ENCODE results near the gene JAKMIP2. TPM values are rescaled to one million over a fixed set of nuclear protein-coding genes. Genes with fewer than 3 reads are reported as not detected.

JAKMIP2 gene
- total and polyA plus RNA-seq, 2 donors from 2014 or later = 0.38 to 0.71 TPM

DNA sequence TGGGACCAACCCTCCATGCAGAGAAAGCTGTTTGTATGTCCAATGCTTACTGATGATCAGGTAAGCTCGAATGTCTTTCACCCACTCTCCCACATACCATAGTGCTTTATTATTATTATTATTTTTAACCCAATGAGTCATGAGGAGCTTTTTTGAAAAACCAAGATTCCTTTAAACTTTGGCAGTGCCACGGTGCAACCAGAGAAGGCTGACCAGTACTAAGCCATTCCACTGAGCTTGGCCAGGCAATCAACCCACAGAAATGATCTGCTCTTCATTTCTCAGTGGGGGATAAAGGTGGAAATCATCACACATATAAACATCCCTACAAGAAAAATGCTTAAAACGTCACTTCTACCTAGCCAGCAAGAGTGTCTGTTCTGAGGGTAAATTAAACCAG lies 35.5 kb downstream of the JAKMIP2 start:
- no peak overlapping the region for H3K4me3 ChIP-seq (ENCODE audit: low read length in 3 of 3)
- no peaks in the 10 kb centered on the region for H3K4me1 ChIP-seq (ENCODE audit: control insufficient read depth in 2 of 3, insufficient read depth in 2 of 3, low read depth in 1 of 3, low read length in 3 of 3)
- TF ChIP-seq, protein P1, sequence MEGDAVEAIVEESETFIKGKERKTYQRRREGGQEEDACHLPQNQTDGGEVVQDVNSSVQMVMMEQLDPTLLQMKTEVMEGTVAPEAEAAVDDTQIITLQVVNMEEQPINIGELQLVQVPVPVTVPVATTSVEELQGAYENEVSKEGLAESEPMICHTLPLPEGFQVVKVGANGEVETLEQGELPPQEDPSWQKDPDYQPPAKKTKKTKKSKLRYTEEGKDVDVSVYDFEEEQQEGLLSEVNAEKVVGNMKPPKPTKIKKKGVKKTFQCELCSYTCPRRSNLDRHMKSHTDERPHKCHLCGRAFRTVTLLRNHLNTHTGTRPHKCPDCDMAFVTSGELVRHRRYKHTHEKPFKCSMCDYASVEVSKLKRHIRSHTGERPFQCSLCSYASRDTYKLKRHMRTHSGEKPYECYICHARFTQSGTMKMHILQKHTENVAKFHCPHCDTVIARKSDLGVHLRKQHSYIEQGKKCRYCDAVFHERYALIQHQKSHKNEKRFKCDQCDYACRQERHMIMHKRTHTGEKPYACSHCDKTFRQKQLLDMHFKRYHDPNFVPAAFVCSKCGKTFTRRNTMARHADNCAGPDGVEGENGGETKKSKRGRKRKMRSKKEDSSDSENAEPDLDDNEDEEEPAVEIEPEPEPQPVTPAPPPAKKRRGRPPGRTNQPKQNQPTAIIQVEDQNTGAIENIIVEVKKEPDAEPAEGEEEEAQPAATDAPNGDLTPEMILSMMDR (IDR thresholded peaks at IDR 0.05; ENCODE audit: borderline replicate concordance, extremely low read depth, insufficient read depth) = no peak
- H3K9me3 ChIP-seq (ENCODE audit: control insufficient read depth in 2 of 3, insufficient read depth in 1 of 3, low read length in 3 of 3) = no peaks in the 10 kb centered on the region
- H3K27me3 ChIP-seq (ENCODE audit: control insufficient read depth, insufficient read depth, low read length) = no peaks in the 10 kb centered on the region
- FAIRE-seq (no peak), DNase-seq (no peak)
- H3K36me3 ChIP-seq (ENCODE audit: control insufficient read depth in 2 of 3, insufficient read depth in 3 of 3, low read length in 3 of 3) = no peaks in the 10 kb centered on the region
- intact Hi-C loops (cut with DNase I) = no loop called here
- H3K27ac ChIP-seq (ENCODE audit: low read depth in 2 of 2, low read length in 2 of 2) = no peak overlapping the region
- no peak overlapping the region for H3K9ac ChIP-seq (ENCODE audit: low read length in 3 of 3)

DNA sequence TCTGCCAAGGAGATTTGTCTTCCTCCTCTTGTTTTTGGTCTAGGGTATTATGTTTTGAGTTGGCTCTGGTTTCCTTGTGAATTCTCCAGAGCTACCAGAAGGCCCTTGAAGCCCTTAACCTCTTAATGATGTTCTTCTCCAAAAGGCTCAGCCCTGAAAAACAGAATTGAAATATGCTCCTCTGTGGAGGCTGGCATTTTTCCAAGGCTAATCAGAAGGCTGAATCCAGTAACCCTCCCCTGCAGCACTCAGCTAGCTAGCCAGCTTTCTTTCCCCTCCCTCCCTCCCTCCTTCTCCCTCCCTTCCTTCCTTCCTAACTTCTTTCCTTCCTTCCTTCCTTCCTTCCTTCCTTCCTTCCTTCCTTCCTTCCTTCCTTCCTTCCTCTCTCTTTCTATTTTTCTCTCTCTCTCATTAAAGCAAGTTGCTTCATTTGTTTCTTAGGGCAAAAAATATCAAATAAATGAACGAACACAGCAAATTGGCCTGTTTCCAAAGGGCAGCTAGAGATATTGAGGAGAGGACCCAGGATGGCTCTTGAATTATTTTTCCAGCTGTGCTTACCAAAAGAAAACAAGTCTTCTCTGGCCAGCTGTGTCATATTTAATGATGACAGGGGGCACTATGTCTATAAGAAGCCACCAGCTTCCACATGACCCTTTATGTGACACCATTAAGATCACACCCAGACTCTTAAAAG lies 38.7 kb downstream of the JAKMIP2 start:
- no peak overlapping the region for H3K27ac ChIP-seq (ENCODE audit: low read depth in 2 of 2, low read length in 2 of 2)
- no peaks in the 10 kb centered on the region for H3K9me3 ChIP-seq (ENCODE audit: control insufficient read depth in 2 of 3, insufficient read depth in 1 of 3, low read length in 3 of 3)
- H3K4me1 ChIP-seq (ENCODE audit: control insufficient read depth in 2 of 3, insufficient read depth in 2 of 3, low read depth in 1 of 3, low read length in 3 of 3) = no peaks in the 10 kb centered on the region
- DNase-seq = peak in 3 of 5 donors; percentile 35 to 77 (median 41)
- intact Hi-C loops (cut with DNase I) = no loop called here
- H3K9ac ChIP-seq (ENCODE audit: low read length in 3 of 3) = no peak overlapping the region
- FAIRE-seq = no peak
- TF ChIP-seq, protein P1 (IDR thresholded peaks at IDR 0.05; ENCODE audit: borderline replicate concordance, extremely low read depth, insufficient read depth) = no peak
- H3K36me3 ChIP-seq (ENCODE audit: control insufficient read depth in 2 of 3, insufficient read depth in 3 of 3, low read length in 3 of 3) = no peaks in the 10 kb centered on the region
- H3K27me3 ChIP-seq (ENCODE audit: control insufficient read depth, insufficient read depth, low read length) = no peaks in the 10 kb centered on the region
- no peak overlapping the region for H3K4me3 ChIP-seq (ENCODE audit: low read length in 3 of 3)

DNA sequence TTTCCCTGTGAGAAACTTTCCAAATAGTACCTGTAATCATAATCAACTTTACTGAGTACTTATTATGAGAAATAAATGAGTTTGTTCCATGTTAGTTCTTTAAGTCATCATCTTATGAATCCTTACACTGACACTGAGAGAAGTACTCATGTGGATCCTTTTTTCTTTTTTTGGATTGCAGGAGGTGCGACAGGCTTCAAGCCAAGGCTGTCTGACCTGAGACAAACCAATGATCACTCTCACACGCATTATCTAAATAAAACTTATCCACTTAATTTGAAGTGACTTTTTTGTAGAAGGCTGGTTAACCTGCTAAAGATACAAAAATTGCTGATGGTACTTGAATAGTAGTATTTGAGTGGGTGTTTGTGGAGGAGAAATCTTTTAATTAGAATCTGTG lies 39.5 kb downstream of the JAKMIP2 start:
- Histone ChIP-seq H3K27ac (ENCODE audit: low read depth in 2 of 2, low read length in 2 of 2) (no peak overlapping the region), H3K9me3 (ENCODE audit: control insufficient read depth in 2 of 3, insufficient read depth in 1 of 3, low read length in 3 of 3) (no peaks in the 10 kb centered on the region), H3K36me3 (ENCODE audit: control insufficient read depth in 2 of 3, insufficient read depth in 3 of 3, low read length in 3 of 3) (no peaks in the 10 kb centered on the region), H3K4me1 (ENCODE audit: control insufficient read depth in 2 of 3, insufficient read depth in 2 of 3, low read depth in 1 of 3, low read length in 3 of 3) (no peaks in the 10 kb centered on the region), H3K9ac (ENCODE audit: low read length in 3 of 3) (no peak overlapping the region), H3K4me3 (ENCODE audit: low read length in 3 of 3) (no peak overlapping the region), H3K27me3 (ENCODE audit: control insufficient read depth, insufficient read depth, low read length) (no peaks in the 10 kb centered on the region)
- FAIRE-seq (no peak), DNase-seq (no peak)
- TF ChIP-seq, protein P1 (IDR thresholded peaks at IDR 0.05; ENCODE audit: borderline replicate concordance, extremely low read depth, insufficient read depth) = no peak
- intact Hi-C loops (cut with DNase I) = no loop called here

DNA sequence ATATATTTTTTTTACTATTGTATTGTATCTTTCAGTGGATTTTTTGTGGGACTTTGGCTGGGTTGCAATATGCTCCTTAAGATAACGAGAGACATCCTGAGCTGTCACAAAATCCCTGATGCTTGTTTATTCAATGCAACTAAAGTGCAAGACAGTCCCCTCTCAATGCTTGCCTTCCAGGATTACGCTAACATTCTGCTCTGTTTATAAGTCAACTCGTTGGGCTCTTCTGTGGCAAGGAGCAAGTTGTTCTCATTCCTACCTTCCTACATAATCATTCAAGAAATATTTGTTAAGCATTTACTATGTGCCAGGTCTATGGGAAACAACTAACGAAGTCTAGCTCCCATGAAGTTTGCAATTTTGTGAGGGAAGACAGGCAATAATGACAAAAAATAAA lies 40.4 kb downstream of the JAKMIP2 start:
- Histone ChIP-seq H3K4me1 (ENCODE audit: control insufficient read depth in 2 of 3, insufficient read depth in 2 of 3, low read depth in 1 of 3, low read length in 3 of 3) (no peaks in the 10 kb centered on the region), H3K36me3 (ENCODE audit: control insufficient read depth in 2 of 3, insufficient read depth in 3 of 3, low read length in 3 of 3) (no peaks in the 10 kb centered on the region), H3K27me3 (ENCODE audit: control insufficient read depth, insufficient read depth, low read length) (no peaks in the 10 kb centered on the region), H3K9ac (ENCODE audit: low read length in 3 of 3) (no peak overlapping the region), H3K9me3 (ENCODE audit: control insufficient read depth in 2 of 3, insufficient read depth in 1 of 3, low read length in 3 of 3) (no peaks in the 10 kb centered on the region), H3K4me3 (ENCODE audit: low read length in 3 of 3) (no peak overlapping the region), H3K27ac (ENCODE audit: low read depth in 2 of 2, low read length in 2 of 2) (no peak overlapping the region)
- FAIRE-seq = no peak
- DNase-seq = no peak
- TF ChIP-seq, protein P1 (IDR thresholded peaks at IDR 0.05; ENCODE audit: borderline replicate concordance, extremely low read depth, insufficient read depth) = no peak
- intact Hi-C loops (cut with DNase I) = no loop called here

Measured in kidney (tissue), 14 donors.